WERI-Rb-1 (cell line): ENCODE results near the gene FHOD3.

Experiments used
- DNase-seq: peaks from one replicate; pipeline ENCODE4 v3.0.0-alpha.2; 2020
- H3K27ac ChIP-seq: fragments of 250-450 bp; sonication (Bioruptor Pico); 2 replicates; pipeline ENCODE4 v1.5.1; 2020; ENCODE audit warnings: mild to moderate bottlenecking, moderate library complexity
- H3K27me3 ChIP-seq: fragments of 250-450 bp; sonication (Bioruptor Pico); 2 replicates; pipeline ENCODE4 v1.5.1; 2021; ENCODE audit warnings: mild to moderate bottlenecking, low read depth, moderate library complexity; ENCODE audit not compliant: insufficient read depth, severe bottlenecking
- H3K36me3 ChIP-seq: fragments of 250-450 bp; sonication (Bioruptor Pico); 2 replicates; pipeline ENCODE4 v1.5.1; 2020; ENCODE audit warnings: mild to moderate bottlenecking, moderate library complexity
- H3K4me3 ChIP-seq: 2 replicates; pipeline ENCODE4 v1.5.1; 2011; ENCODE audit warnings: low read depth, mild to moderate bottlenecking, control low read depth, low read length
- H3K9me3 ChIP-seq: fragments of 250-450 bp; sonication (Bioruptor Pico); 2 replicates; pipeline ENCODE4 v1.5.1; 2021; ENCODE audit warnings: mild to moderate bottlenecking, moderate library complexity; ENCODE audit not compliant: severe bottlenecking
- CTCF ChIP-seq: IDR thresholded peaks from 2 replicates; pipeline ENCODE4 v1.5.1; 2011; ENCODE audit warnings: low read depth, mild to moderate bottlenecking, control low read depth, inconsistent platforms, low read length

The FHOD3 gene

GRCh38 chr18:36464126-36464651 is 166.7 kb downstream of the FHOD3 start:
- Histone ChIP-seq H3K27ac (no peak overlapping the region), H3K4me3 (no peak overlapping the region), H3K36me3 (no peaks in the 10 kb centered on the region), H3K9me3 (no peaks in the 10 kb centered on the region), H3K27me3 (no peaks in the 10 kb centered on the region)
- no peak for TF ChIP-seq CTCF
- DNase-seq: no peak

- no peak for TF ChIP-seq CTCF
- Histone ChIP-seq H3K9me3 (no peaks in the 10 kb centered on the region), H3K27me3 (no peaks in the 10 kb centered on the region), H3K36me3 (no peaks in the 10 kb centered on the region), H3K4me3 (no peak overlapping the region), H3K27ac (no peak overlapping the region)
- DNase-seq: no peak
Measured at GRCh38 chr18:36465276-36465675, 167.8 kb downstream of the FHOD3 start.

GRCh38 chr18:36465970-36466369 is 168.5 kb downstream of the FHOD3 start:
- Histone ChIP-seq H3K4me3 (no peak overlapping the region), H3K27ac (no peak overlapping the region), H3K27me3 (no peaks in the 10 kb centered on the region), H3K36me3 (no peaks in the 10 kb centered on the region), H3K9me3 (no peaks in the 10 kb centered on the region)
- no peak for TF ChIP-seq CTCF
- no peak for DNase-seq

- Histone ChIP-seq H3K36me3 (no peaks in the 10 kb centered on the region), H3K27me3 (no peaks in the 10 kb centered on the region), H3K4me3 (no peak overlapping the region), H3K27ac (no peak overlapping the region), H3K9me3 (no peaks in the 10 kb centered on the region)
- no peak for TF ChIP-seq CTCF
- no peak for DNase-seq
Measured at GRCh38 chr18:36467614-36468013, 170.1 kb downstream of the FHOD3 start.

- H3K27ac ChIP-seq: no peak overlapping the region
- no peak overlapping the region; the same call in 1 of the 2 replicates for H3K4me3 ChIP-seq
- H3K27me3 ChIP-seq: no peaks in the 10 kb centered on the region
- no peaks in the 10 kb centered on the region for H3K36me3 ChIP-seq
- peak; percentile 73 for DNase-seq
- H3K9me3 ChIP-seq: no peaks in the 10 kb centered on the region
- TF ChIP-seq CTCF: no peak
Measured at GRCh38 chr18:36468161-36468560, 170.6 kb downstream of the FHOD3 start.

GRCh38 chr18:36469461-36469860 is 171.9 kb downstream of the FHOD3 start:
- Histone ChIP-seq H3K27ac (no peak overlapping the region), H3K4me3 (no peak overlapping the region), H3K27me3 (no peaks in the 10 kb centered on the region), H3K36me3 (no peaks in the 10 kb centered on the region), H3K9me3 (no peaks in the 10 kb centered on the region)
- no peak for DNase-seq
- TF ChIP-seq CTCF: no peak
